Fibroblast of skin of right quadriceps (primary cell): Measurements from ENCODE around the gene DLGAP1.

Experiments used
- DNase-seq: peaks from one replicate; pipeline ENCODE4 v3.0.0-alpha.2; 2013

Gene DLGAP1

DNA sequence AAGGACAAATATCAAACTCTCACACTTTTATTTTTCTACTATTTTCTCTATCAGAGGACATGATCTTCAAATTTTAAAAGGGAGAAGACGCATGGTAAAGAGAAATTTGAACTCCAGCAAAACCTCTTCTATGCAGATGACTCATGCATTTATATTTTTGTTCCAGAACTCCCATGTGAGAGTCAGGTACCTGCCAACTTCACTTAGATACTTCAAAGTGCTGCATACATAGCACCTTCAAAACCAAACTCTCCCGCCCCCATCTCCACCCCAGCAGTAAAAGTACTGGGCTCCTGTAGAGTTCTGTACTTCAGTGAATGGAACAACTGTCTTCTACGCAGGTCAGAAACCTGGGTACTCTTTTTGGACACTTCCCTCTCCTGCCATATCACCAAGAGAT, 606.8 kb downstream of the DLGAP1 start:
- DNase-seq, result no peak

DNA sequence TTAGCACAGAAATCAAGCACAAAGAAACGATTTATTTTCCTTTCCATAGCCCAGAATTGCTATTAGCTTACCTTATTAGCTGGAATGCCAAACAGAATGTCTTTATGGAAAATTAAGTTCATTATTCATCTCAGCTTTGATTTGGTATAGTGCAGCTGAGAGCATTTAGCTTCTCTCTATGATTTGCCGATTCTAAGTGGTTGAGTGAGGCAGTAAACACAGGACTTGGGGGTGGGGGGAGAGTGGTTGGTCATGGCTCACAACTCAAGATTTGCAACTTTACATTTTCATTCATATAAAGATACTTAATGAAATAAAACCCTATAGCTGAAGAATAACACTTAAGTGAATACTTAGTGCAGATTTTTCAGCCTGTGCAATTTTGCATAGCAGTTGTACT, 609.9 kb downstream of the DLGAP1 start:
- DNase-seq, result no peak

DNA sequence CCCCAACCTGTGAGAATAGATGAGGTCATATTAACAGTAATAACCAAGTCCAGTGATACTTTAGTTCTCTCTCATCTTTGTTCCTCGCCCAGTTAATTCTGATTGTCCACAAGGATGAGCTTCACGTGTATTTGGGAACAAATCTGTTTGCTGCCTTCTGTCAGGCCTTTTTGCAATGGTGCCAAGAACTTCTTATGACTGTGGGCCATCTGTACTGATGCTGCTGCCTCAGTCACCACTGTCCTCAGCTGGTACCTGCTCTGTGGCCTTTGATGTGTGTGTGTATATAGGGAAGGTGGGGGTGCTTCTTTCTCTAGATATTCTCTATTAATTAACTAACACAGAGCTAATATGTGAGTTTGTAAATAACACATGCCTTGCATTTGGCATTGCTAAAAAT, 612.3 kb downstream of the DLGAP1 start:
- DNase-seq, result no peak

DNA sequence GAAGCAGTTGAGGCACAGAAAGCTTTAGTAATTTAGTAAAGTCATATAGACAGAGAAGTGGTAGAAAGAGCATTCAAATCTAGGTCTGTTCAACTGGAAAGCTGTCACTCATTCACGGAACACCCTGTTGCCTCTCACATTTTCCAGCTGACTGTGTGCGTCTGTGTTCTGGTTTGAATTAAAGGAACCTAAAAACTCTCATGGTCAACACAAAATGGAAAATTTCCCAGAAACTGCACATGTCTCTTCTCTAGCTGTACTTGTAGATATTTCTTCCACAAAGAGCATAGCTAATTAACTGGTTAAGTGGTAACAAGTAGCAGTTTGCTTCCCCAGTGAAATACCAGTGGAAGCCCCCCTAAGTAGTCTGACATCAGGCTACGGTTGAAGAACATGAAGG, 614.3 kb downstream of the DLGAP1 start:
- DNase-seq, result no peak

DNA sequence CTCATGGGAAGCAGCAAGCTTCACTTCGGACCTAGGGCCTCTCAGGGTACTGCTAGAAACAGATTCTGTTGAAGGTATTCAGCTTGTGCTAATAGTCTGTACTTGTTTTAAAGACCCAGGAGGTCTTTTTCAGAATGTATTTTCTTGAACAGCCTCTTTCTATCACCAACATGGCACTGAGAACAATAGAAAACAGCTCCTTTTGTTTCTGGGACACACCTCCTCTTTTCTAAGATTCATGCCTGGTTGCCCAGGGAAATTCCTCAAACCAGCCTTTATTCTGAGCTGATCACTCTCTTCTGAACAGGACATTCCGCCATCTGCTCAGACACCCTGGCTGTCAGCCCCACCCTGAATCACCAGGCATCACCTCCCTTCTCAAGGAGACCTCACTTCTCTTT, 615.5 kb downstream of the DLGAP1 start:
- DNase-seq, result no peak

DNA sequence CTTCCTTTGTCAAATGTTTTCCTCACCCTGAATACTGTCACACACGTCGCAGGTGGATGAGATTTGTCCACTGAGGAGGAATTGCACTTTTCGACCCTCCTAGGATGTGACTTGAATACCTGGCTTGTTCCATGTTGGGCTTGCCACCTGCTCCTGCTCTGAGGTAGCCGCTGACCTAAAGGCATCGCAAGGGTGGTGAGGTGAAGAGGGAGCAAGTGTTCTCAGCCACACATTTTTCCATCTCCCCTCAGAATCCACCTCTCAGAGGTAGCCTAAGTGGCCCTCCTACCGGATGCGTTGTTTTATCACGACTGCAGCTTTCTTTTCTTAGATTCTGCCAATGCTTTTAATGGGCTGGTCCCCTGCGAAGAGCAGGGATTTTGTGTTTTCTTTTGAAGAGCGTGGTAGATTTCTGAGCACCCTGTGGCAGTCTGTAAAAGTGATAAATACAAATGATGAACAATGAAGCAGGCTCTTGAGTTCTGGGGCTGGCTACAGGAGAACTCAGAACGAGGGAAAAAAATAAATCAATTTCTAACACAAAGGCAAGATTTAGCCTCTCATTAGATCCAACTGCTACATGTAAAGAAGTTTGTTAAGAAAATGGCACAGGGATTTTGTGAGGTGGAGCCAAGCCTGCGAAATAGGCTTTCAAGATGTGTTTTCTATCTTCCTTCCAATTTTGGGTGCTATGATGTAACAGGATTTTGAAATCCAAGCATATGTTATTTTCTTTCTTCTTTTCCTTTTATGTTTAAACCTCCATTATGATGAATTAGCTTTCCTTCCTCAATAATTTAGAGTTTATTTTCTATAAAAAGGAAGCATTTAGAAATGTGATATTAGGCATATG, 618.4 kb downstream of the DLGAP1 start:
- DNase-seq, result no peak

DNA sequence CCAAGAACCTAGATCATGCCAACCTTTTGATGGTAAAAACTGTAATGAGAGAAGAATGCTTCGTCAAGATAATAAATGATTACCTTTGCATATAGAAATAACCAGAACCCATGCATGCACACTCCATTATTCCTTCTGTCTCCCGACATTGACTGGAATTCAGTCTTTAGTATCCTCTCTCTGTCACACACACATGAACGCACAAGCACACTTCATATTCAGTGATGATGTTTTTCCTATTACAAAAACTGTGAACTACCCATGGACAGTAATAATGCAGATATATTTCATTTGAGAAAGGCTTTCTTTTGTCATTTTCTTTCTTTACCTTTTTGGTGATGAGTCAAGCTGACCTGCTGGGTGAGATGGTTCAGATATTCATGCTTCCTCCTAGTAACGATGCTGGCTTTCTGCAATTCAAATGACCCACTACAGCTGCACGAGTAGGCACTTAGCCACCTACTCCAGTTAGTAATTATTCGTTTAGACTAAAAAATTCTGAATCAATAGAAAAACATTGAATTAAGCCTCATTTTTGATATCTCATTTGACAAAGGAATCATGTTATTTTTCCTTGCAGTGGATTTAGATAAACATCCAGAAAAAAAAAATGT, 623.0 kb downstream of the DLGAP1 start:
- DNase-seq, result no peak

DNA sequence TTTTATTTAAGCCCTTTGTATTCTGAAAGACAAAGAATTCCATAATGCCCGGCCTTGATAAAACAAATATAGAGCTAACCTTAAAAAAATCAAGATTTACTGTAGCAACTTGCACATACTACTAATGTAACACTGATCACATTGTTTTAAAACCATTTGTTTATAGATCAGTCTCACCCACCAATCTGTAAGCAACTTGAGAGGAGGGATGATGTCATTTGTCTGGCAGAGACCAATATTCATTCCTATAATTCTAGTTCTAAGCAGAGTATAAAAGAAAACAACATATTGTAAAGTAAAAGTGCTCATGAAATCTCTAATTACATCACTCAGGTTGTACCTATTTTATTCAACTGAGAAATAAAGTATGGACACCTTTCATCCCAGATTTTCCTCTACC, 624.5 kb downstream of the DLGAP1 start:
- no peak for DNase-seq

DNA sequence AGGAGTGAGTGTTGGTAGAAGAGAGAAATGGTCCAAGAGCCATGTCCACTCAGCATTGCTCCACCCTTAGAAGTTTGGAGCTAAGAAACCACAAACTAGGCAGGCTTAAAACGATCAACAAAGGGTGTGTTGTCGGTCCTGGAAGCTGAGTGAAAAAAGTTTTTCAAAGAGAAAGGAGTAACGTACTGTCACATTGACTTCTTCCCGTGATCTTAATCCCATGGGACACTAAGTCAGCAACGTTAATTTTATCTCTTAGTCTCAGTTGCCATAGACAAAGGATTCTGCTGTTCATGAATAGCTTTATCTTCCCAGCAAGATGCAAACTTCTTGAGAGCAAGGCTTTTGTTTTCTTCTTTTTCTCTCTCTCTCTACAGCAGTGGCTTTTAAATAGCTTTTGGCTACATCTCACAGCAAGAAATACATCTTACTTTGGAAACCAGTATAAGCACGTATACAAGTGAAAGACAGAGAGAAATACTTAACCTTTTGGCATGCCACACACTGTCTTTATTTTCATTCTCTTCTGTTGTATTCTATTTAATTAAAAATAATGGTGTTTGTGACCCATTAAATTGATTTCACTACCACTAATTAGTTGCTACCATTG, 627.8 kb downstream of the DLGAP1 start:
- DNase-seq, result no peak

DNA sequence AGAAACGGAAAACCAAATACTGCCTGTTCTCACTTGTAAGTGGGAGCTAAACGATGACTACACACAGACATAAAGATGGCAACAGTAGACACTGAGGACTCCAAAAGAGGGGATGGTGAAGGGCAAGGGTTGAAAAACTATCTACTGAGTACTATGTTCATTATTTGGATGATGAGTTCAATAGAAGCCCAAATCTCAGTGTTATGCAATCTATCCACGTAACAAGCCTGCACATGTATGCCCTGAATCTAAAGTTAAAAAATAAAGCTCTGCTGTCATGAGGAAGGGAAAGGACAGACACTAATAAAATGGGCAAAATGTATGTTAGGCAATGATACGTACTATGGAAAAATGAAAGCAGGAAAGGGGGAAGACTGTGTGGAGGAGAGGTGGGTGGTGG, 629.1 kb downstream of the DLGAP1 start:
- DNase-seq, result no peak

DNA sequence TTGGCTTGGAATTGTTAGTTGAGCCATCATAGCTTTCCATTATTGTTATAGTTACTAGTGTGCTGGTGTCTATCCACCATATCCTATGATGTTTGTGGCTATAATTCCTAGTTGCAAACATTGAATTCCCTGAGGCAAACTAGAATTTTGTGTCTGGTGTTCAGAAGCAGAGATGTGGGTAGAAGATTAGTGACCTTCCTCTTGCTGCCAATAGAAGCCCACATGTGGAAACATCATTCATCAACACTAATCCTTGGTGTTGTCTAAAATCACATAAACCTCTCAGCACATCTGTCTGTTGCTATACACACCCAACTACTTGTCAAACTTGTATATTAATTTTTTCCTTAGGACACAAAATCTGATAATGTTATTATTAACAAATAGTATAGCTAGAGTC, 631.0 kb downstream of the DLGAP1 start:
- DNase-seq, result peak; percentile 23

DNA sequence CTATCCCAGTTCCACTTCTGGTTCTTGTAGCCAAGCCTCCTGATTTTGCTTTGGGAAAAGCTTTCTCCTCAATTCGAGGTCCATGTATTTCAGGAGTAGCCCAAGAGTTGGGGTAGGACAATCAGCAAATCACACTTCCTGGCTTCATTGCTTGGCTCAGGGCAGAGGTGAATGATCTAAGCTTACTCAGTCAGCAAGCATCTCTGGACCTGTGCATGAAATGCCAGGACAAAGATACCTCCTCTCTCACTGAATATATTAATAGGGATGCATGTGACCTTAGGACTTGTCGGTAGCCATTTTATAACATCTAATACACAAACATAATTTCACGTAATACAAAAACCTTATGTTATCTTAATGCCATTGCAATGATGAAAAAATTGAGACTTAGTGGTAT, 632.0 kb downstream of the DLGAP1 start:
- DNase-seq, result no peak

DNA sequence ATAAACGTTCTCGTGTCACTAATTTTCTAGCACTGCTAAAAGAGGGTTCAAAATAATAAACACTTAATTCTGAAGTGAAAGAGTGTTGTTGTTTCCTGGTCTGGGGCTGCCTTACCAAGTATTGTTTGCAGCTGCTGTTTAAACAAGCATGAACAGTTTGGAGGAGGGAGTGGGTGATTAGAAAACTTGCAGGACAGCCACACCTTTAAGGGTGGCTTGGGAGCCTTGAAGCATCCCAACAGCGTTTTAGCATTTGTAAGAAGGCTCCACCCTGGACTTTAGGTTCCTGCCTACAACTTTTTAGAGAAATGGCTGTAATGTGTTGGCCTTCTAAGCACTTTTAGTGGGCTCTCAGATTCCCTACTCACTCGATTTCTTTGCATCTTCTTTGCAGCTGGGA, 633.6 kb downstream of the DLGAP1 start:
- no peak for DNase-seq

DNA sequence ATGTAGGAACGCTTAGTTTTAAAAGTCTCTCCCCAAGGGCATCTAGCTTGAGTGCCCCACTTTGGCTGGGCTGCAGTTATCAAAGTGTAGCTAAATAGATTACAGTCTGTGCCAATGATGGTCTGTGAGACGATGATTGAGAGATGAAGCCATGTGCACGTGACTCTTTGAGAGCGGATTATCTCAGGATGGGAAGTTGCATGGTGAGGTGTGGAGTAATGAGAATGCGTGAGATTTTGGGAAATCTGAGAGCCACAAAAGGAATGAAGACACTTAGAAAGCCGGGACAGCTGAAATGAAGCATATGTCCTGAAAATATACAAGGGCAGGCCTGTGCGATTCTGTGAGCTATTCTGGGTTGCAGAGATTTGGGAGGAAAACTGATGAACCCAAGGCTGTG, 635.1 kb downstream of the DLGAP1 start:
- DNase-seq, result no peak

DNA sequence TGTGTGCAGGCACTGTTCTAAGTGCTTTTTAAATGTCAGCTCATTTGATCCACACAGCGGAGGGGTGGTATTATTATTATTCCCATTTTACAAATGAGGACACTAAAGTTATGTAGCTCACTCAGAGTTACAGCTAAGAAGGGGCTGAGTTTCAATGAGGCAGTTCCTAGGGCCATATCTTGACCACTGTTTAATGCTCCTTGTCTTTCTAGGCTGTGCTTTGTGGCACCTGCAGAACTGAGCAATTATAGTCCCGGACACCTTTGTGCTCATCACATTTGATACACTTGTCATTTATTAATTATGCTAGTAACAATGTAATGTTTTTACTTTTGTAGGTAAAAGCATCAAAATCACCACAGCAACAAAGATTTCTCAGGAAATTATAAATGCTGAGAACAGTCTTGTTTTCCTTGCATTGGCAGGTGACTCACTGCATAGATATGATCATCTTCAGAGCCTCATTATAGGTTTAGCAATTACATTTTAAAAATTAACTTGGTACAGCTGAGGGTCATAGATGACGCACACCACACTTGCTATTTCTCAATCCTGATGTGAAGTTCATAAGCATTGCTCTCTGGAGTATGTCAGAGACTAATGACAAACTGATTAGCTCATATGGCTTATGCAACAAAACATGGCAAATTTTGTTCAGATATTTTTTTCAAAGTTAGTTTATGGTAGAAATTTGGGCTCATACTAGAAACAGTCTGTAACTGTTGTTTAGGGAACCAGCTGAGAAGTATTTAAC, 638.3 kb downstream of the DLGAP1 start:
- DNase-seq, result peak; percentile 99

DNA sequence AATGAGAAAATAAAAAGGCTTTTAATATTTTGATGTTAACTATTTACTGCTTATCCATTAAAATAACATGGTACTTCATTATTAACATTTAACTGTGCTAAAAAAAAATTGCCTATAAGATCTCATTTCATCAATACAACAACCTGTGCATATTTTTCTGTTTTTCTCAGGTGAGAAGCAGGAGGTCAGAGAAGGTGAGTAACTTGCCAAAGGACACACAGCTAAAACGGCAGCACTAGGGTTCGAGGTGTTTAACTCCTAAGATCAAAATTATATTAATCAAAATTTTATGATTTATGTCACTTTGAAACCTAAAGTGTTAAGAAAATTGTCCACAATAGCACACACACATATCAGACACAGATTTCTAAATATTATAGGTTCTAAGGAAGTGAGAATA, 639.1 kb downstream of the DLGAP1 start:
- no peak for DNase-seq

DNA sequence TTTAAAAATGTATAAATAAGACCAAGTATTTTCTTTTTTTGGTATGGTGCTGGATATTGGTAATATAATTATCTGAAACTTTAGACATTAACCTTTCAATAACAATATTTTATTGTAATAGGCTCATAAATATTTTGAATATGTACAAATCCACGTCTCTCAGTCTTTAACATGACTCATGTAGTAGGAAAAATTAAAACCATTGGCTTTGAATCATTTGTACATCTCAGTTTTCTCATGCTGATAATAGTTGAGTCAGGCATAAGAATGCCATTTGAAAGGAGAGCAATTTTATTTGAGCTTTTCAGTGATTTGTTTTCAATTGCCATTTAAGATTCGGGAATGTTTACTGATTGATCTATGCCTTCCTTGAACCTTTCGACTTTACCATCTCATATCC, 640.3 kb downstream of the DLGAP1 start:
- DNase-seq, result peak; percentile 74

DNA sequence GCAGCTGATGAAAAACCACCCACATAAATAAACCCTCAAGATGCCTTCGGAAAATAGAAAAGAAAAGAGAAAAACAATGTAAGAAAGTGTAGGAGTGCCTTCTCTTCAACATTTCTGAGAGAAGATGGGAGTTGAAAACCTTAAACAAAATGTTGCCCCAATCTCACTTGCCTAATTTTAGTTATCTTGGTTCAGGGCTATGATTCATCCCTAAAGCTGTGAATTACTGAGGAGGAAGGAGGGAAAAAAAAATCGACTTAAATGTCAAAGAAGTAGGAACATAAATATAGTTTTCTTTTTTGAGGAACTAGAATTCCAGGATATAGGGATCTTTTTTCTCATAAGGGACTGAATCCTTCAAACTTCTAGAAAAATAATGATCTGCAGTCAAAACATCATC, 644.8 kb downstream of the DLGAP1 start:
- peak; percentile 25 for DNase-seq

DNA sequence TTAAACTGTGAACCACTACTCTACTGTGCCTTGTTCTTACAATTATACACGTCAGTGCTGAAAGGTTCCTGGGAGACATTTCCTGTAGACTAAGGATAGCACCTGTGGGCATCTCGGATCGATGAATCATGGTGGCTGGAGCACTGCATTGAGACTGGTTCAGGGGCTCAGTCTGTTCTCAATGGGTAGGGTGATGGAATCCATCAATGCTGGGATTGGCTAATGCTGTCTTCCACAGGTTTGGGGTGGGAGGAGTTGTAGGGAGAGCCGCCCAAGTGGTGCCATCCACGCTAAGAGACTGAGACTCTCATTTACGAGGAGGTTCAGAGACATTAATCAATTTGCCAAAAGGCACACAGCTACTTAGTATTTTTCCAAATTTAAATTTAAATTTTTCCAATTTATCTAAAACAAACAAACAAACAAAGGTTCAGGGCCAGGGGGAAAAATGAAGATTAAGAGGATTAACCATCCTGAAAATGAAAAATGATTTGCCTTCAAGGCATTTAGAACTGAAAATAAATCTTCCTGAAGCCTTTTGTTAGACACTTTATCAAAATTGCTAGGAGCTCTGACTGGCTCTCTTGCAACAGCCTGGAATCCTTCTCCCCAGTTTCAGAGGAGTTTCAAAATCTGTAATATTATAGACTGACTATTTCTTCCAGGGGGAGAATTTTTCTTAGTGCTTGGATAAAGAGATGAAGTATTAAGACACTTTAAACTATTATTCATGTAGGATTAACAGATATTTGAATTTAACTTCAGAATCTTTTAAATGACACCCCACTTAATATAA, 645.9 kb downstream of the DLGAP1 start:
- DNase-seq, result no peak

DNA sequence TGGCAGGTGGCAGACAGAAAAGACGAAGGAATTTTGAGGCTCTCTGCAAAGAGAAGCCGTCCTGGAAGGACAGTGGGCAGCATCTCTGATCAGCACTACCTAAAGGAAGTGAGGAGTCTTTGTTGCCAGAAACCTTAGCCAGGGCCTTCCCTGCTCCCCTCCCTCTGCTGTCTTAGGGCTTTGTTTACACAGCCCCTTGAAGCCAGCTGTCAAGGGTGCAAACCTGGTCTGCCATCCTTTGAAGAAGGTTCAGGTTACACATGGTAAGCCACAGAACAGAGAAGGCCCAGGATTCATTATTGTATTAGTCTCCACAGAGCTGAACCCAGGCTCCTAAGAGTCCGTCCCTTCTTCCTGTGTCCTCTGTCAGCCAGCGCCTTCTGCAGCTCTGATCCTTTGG, 648.5 kb downstream of the DLGAP1 start:
- DNase-seq, result no peak

DNA sequence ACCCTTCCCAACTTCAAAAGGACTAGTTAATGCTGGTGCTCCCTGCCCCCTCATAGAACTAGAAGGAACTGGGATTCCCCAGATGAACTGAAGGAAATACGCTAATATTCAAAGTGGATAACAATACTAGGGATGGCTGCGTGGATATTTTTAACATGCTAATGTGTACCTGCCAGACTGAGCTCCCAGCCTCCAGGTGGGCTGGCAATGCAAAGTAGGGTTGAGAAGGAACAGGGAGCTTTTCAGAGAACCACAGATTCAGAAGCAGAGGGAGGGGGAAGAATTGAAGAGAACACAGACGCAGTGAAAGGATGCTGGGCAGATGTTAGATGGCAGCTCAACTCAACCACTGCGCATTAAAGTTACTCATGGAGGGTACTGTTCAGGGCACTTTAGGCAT, 650.8 kb downstream of the DLGAP1 start:
- DNase-seq, result no peak

DNA sequence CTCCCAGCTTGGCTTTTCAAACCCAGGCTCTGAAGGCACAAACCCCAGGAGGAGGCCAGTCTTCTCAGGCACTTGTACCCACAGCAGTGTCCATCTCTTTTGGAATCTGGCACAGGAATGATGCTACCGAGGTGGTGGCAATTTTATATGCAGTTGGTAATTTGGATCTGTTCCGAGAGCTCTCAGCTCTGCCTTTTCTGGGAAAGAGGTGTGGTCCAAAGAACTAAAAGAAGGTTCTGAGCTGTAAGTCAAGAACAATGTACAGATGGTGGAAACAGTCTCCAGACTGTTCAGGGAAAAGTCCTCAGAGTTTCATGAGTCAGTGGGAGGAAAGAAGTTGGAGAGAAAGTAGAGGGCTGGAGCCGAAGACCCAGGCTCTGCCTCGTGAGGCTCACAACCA, 651.8 kb downstream of the DLGAP1 start:
- DNase-seq, result no peak

DNA sequence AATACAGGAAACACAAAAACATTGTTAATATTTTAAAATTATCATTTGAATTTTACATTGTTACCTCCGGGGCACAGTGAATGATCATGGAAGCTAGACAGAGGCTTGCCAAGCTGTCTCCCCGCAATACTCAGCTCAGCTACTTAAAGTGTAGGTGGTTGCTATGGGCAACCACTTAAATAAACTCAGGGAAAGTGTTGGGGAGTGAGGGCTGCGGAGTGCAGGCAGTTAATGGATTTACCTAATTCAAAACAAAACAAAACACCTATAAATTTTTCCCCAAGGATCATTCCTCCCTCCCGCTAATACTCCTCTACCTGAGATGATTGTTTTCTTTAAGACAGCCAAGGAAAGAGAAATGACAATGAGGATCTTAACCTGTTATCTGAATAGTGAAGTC, 655.6 kb downstream of the DLGAP1 start:
- DNase-seq, result no peak
